Kidney epithelial cell (primary cell): ENCODE results near the gene ASB13. TPM values are rescaled to one million over a fixed set of nuclear protein-coding genes. Genes with fewer than 3 reads are reported as not detected.

Source experiments
- DNase-seq: peaks from one replicate; pipeline ENCODE4 v3.0.0-alpha.2; 2010; ENCODE audit warnings: low read depth
- H3K27me3 ChIP-seq: 2 replicates; pipeline ENCODE4 v1.6.0; 2011; ENCODE audit warnings: low read length; ENCODE audit not compliant: control insufficient read depth, insufficient read depth
- H3K36me3 ChIP-seq: 2 replicates; pipeline ENCODE4 v1.5.1; 2011; ENCODE audit warnings: low read length; ENCODE audit not compliant: control insufficient read depth, insufficient read depth
- H3K4me3 ChIP-seq: 2 replicates; pipeline ENCODE4 v1.5.1; 2011; ENCODE audit warnings: low read depth, mild to moderate bottlenecking, control low read depth, low read length
- total RNA-seq: library from RNA; depleted of rRNA; stranded (reverse); fragments of >200 nt; gene quantifications from 2 replicates; pipeline ENCODE4 v1.2.3, GENCODE V29; 2015
- TF ChIP-seq, protein P1 (sequence below): IDR thresholded peaks from 2 replicates; pipeline ENCODE4 v1.5.1; 2011; ENCODE audit warnings: mild to moderate bottlenecking, moderate library complexity, low read length, control low read depth, inconsistent platforms; ENCODE audit not compliant: insufficient read depth, poor library complexity, severe bottlenecking

ASB13 gene
- total RNA-seq, 1 donor from 2014 or later = 17.3 TPM

DNA sequence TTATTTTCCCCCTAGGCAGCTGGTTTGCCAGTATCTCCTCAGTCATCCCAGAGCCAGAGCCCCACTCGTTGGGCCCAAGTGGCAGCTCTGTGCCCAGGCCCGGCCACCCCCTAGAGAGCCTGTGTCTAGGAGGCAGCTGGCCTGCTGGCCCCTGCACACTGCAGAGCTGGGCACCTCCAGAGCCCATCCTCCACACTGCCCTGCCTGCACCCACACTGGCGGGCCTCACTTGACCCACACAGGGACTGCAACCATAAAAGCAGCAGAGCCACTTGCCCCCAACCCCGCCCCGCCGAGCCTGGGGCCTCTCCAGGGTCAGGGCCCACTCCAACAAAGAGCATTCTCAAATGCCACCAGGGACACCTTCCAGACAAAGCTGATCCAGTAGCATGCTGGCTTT is 5.4 kb downstream of the ASB13 start:
- Histone ChIP-seq H3K27me3 (no peaks in the 10 kb centered on the region), H3K36me3 (no peaks in the 10 kb centered on the region), H3K4me3 (no peak overlapping the region)
- no peak for DNase-seq
- TF ChIP-seq, protein P1, sequence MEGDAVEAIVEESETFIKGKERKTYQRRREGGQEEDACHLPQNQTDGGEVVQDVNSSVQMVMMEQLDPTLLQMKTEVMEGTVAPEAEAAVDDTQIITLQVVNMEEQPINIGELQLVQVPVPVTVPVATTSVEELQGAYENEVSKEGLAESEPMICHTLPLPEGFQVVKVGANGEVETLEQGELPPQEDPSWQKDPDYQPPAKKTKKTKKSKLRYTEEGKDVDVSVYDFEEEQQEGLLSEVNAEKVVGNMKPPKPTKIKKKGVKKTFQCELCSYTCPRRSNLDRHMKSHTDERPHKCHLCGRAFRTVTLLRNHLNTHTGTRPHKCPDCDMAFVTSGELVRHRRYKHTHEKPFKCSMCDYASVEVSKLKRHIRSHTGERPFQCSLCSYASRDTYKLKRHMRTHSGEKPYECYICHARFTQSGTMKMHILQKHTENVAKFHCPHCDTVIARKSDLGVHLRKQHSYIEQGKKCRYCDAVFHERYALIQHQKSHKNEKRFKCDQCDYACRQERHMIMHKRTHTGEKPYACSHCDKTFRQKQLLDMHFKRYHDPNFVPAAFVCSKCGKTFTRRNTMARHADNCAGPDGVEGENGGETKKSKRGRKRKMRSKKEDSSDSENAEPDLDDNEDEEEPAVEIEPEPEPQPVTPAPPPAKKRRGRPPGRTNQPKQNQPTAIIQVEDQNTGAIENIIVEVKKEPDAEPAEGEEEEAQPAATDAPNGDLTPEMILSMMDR = no peak

DNA sequence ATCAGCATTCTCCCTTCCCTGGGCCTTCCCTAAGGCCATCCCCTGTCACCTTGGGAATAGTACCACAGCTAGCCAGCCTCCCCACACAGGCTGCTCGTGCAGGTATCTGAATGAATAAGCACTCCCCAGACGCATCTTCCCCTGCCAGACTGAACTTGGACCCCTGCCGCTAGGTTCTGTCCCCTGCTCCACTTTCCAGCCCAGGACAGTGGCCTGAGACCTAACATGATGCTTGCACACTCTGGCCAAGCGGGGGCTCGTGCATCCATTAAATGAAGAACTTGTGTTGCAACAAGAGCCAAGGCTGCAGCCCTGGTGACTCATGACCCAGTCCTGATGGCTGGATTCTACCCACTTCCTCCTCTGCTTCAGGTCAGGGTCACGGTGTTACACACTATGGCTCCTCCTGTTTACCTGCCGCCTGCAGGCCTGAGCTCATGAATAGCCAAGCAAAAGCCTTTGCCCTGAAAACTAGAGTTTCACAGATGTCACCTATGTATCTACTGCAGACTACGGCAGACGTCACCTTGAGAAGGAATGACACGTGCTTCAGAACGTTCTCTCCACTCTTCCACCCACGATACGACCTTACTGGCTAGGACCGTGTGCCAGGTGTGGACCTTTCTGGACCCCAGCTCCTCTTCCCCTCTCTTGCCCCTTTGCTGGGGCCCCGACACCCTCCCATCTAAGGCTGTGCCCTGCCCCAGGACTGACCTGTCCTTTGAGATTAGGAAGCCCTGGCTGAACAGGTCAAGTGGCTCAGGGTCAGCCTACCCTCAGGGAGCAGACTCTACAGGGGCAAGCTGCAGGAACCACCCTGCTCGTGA is 6.5 kb downstream of the ASB13 start:
- Histone ChIP-seq H3K4me3 (no peak overlapping the region), H3K36me3 (no peaks in the 10 kb centered on the region), H3K27me3 (no peaks in the 10 kb centered on the region)
- TF ChIP-seq, protein P1 = no peak
- DNase-seq = peak; percentile 64

- H3K4me3 ChIP-seq = no peak overlapping the region
- H3K36me3 ChIP-seq = no peaks in the 10 kb centered on the region
- TF ChIP-seq, protein P1 = no peak
- DNase-seq = no peak
- no peaks in the 10 kb centered on the region for H3K27me3 ChIP-seq
These were observed 7.3 kb downstream of the ASB13 start for GRCh38 chr10:5658871-5659618.

GRCh38 chr10:5656737-5657579 is 9.4 kb downstream of the ASB13 start:
- no peaks in the 10 kb centered on the region for H3K27me3 ChIP-seq
- H3K4me3 ChIP-seq = no peak overlapping the region
- no peaks in the 10 kb centered on the region for H3K36me3 ChIP-seq
- no peak for DNase-seq
- TF ChIP-seq, protein P1 = no peak

DNA sequence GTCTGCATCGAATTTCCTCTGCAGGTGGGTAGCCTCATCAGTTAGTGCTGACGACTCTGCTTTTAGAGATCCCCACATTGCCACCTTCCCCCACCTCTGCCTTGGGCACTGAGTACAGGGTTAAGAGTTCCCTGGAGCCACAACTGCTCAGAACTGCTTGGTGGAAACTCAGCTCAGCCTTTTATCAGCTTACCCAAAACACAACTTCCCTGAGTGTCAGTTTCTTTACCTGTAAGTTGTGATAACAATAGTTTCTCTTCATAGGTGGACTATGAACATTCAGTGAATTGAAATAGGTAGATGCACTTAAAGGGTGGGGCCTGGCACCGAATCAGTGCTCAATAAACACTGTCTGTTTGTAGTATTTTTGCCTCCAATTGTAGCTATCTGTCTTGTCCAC is 11.3 kb downstream of the ASB13 start:
- TF ChIP-seq, protein P1 = no peak
- no peak for DNase-seq
- no peaks in the 10 kb centered on the region for H3K27me3 ChIP-seq
- H3K4me3 ChIP-seq = no peak overlapping the region
- no peaks in the 10 kb centered on the region for H3K36me3 ChIP-seq
